GM23338 (cell line): ENCODE measurements around the gene GPR78. TPM values are rescaled to one million over a fixed set of nuclear protein-coding genes. Genes with fewer than 3 reads are reported as not detected.

Experiments
- ATAC-seq: fragments of 200-7000 bp; cut with Tn5 transposase; 3 replicates; pipeline ENCODE4 v1.9.1; 2020
- DNase-seq: peaks from one replicate; pipeline ENCODE4 v3.0.0-alpha.2; 2015; ENCODE audit warnings: low spot score
- H2AFZ ChIP-seq: fragments of 200-600 bp; sonication (generic); 2 replicates; pipeline ENCODE4 v1.8.0; 2016; ENCODE audit warnings: antibody characterized with exemption, mild to moderate bottlenecking, moderate library complexity
- H3F3A ChIP-seq: fragments of 200-600 bp; sonication (generic); replicated peaks from 2 replicates; pipeline ENCODE4 v1.8.0; 2017; ENCODE audit warnings: antibody characterized with exemption, mixed run types, low read depth
- H3K27ac ChIP-seq: fragments of 200-600 bp; sonication (generic); 2 replicates; pipeline ENCODE4 v1.6.1; 2016; ENCODE audit warnings: low read depth
- H3K27me3 ChIP-seq: fragments of 200-600 bp; sonication (generic); 2 replicates; pipeline ENCODE4 v1.8.0; 2016; ENCODE audit warnings: mild to moderate bottlenecking, mixed run types, moderate library complexity; ENCODE audit not compliant: insufficient read depth
- H3K36me3 ChIP-seq: fragments of 200-600 bp; sonication (generic); 2 replicates; pipeline ENCODE4 v1.8.0; 2016; ENCODE audit warnings: mild to moderate bottlenecking; ENCODE audit not compliant: insufficient read depth
- H3K4me1 ChIP-seq: fragments of 200-600 bp; sonication (generic); 2 replicates; pipeline ENCODE4 v1.8.0; 2016; ENCODE audit warnings: mild to moderate bottlenecking, moderate library complexity; ENCODE audit not compliant: insufficient read depth
- H3K4me2 ChIP-seq: fragments of 200-600 bp; sonication (generic); 2 replicates; pipeline ENCODE4 v1.7.1; 2017; ENCODE audit warnings: mixed run types
- H3K4me3 ChIP-seq: fragments of 200-600 bp; sonication (generic); 2 replicates; pipeline ENCODE4 v1.6.1; 2016; ENCODE audit warnings: mixed run types
- H3K79me2 ChIP-seq: fragments of 200-600 bp; sonication (generic); replicated peaks from 2 replicates; pipeline ENCODE4 v1.8.0; 2017; ENCODE audit warnings: mild to moderate bottlenecking; ENCODE audit not compliant: insufficient read depth
- H3K9me2 ChIP-seq: fragments of 200-600 bp; sonication (generic); 2 replicates; pipeline ENCODE4 v1.8.0; 2017; ENCODE audit not compliant: insufficient read depth
- H4K20me1 ChIP-seq: fragments of 200-600 bp; sonication (generic); replicated peaks from 2 replicates; pipeline ENCODE4 v1.8.0; 2017; ENCODE audit warnings: mild to moderate bottlenecking; ENCODE audit not compliant: insufficient read depth
- H3K27ac Mint-ChIP-seq: 2 replicates; pipeline ENCODE4 v1.8.0; 2020; ENCODE audit warnings: inconsistent platforms, mild to moderate bottlenecking, moderate library complexity, mixed read lengths
- H3K27me3 Mint-ChIP-seq: 3 replicates; pipeline ENCODE4 v1.8.0; 2022; ENCODE audit warnings: low read depth, mild to moderate bottlenecking, moderate library complexity, mixed read lengths, inconsistent platforms; ENCODE audit not compliant: insufficient read depth, poor library complexity
- H3K36me3 Mint-ChIP-seq: 3 replicates; pipeline ENCODE4 v1.8.0; 2021; ENCODE audit warnings: low read depth, mild to moderate bottlenecking, inconsistent platforms, moderate library complexity, mixed read lengths
- H3K4me1 Mint-ChIP-seq: 3 replicates; pipeline ENCODE4 v1.8.0; 2020; ENCODE audit warnings: mild to moderate bottlenecking, inconsistent platforms, mixed read lengths
- H3K4me3 Mint-ChIP-seq: 3 replicates; pipeline ENCODE4 v1.8.0; 2021; ENCODE audit warnings: moderate library complexity, mild to moderate bottlenecking, inconsistent platforms, mixed read lengths
- H3K9me3 Mint-ChIP-seq: 3 replicates; pipeline ENCODE4 v1.8.0; 2020; ENCODE audit warnings: moderate library complexity, mild to moderate bottlenecking, inconsistent platforms, mixed read lengths
- CREB1 ChIP-seq: fragments of 250-450 bp; sonication (Bioruptor Pico); IDR thresholded peaks from 2 replicates; pipeline ENCODE4 v1.5.0; 2020; ENCODE audit warnings: low read depth, mild to moderate bottlenecking, moderate library complexity
- EZH2 ChIP-seq: fragments of 200-600 bp; sonication (generic); IDR thresholded peaks from one replicate; pipeline ENCODE4 v1.8.0; 2017; ENCODE audit warnings: antibody characterized with exemption, mild to moderate bottlenecking, low read depth; ENCODE audit not compliant: unreplicated experiment
- JUNB ChIP-seq: IDR thresholded peaks from one replicate; pipeline ENCODE4 v1.6.1; 2016; ENCODE audit warnings: antibody characterized with exemption; ENCODE audit not compliant: unreplicated experiment
- NANOG ChIP-seq: IDR thresholded peaks from 2 replicates; pipeline ENCODE4 v1.6.1; 2016; ENCODE audit warnings: antibody characterized with exemption, borderline replicate concordance
- POLR2AphosphoS5 ChIP-seq: IDR thresholded peaks from 2 replicates; pipeline ENCODE4 v1.6.1; 2016; ENCODE audit warnings: antibody characterized with exemption, low read depth
- ZNF114 ChIP-seq: fragments of 250-450 bp; sonication (Bioruptor Pico); IDR thresholded peaks from 2 replicates; pipeline ENCODE4 v1.5.0; 2020; ENCODE audit warnings: mild to moderate bottlenecking, moderate library complexity
- polyA plus RNA-seq: library from polyadenylated mRNA; unstranded; fragments of >200 nt; fragmentation: Nextera tagmentation; extraction: Ambion mirVana; gene quantifications from 2 replicates; pipeline ENCODE4 v1.2.1, GENCODE V29; 2016
- total RNA-seq: library from RNA; depleted of rRNA; stranded (reverse); fragments of >200 nt; shearing (Covaris generic); gene quantifications from 2 replicates; pipeline ENCODE4 v1.2.3, GENCODE V29; 2014
- TF ChIP-seq, protein P1 (sequence below): IDR thresholded peaks from 2 replicates; pipeline ENCODE4 v1.6.1; 2016; ENCODE audit warnings: antibody characterized with exemption
- TF ChIP-seq, protein P2 (sequence below): IDR thresholded peaks from one replicate; pipeline ENCODE4 v1.6.1; 2018; ENCODE audit warnings: antibody characterized with exemption; ENCODE audit not compliant: unreplicated experiment
- TF ChIP-seq, protein P3 (sequence below), 2 experiments: fragments of 200-600 bp in 1 of 2; sonication (generic) in 1 of 2; conservative IDR thresholded peaks; 2 replicates each; pipeline versions ENCODE4 v1.5.1 to v1.6.1; 2016 to 2017; ENCODE audit warnings: antibody characterized with exemption in 2 of 2, low read depth in 2 of 2, mild to moderate bottlenecking in 2 of 2, moderate library complexity in 1 of 2

GPR78 gene
- total and polyA plus RNA-seq, 2 experiments from 2014 or later = 0.82 to 2.7 TPM

DNA sequence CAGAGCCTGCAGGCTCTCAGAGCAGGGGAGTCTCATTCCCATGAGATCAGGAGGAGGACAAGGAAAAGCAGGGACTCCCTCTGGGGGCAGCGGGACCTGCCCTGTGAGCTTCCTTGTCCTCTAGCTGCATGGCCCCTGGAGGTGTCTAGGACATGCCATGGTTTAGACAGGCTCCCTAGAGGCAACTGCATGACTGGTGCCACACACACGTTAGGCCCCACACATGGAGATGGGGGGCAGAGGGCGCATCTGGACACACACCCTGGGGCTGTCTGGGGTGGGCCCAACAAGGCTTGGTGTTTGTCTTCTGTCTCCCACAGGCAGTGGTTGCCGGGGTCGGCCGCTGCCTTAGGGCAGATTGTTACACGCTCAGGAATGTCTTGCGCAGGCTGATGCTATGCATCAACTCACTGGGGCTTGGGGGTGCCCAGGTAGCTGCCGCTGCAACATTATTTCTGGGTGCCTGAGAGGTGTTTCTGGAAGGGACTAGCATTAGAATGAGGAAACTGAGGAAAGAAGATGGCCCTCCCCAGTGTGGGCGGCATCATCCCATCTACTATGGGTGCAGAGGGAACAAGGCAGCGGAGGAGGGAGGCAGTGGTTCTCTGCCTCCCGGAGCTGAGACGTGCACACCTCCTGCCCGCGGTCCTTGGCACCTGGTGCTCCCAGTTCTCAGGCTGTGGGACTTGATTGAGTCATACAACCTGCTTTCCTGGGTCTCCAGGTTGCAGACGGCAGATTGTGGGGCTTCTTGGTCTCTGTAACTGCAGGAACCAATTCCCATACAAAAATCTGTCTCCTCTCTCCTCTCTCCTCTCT, 32.1 kb upstream of the GPR78 start (continued):
- TF ChIP-seq, protein P1, sequence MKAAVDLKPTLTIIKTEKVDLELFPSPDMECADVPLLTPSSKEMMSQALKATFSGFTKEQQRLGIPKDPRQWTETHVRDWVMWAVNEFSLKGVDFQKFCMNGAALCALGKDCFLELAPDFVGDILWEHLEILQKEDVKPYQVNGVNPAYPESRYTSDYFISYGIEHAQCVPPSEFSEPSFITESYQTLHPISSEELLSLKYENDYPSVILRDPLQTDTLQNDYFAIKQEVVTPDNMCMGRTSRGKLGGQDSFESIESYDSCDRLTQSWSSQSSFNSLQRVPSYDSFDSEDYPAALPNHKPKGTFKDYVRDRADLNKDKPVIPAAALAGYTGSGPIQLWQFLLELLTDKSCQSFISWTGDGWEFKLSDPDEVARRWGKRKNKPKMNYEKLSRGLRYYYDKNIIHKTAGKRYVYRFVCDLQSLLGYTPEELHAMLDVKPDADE = no peak
- TF ChIP-seq POLR2AphosphoS5 = no peak
- TF ChIP-seq JUNB = no peak
- TF ChIP-seq CREB1 (CRISPR knock-in tag) = no peak
- TF ChIP-seq, protein P2, sequence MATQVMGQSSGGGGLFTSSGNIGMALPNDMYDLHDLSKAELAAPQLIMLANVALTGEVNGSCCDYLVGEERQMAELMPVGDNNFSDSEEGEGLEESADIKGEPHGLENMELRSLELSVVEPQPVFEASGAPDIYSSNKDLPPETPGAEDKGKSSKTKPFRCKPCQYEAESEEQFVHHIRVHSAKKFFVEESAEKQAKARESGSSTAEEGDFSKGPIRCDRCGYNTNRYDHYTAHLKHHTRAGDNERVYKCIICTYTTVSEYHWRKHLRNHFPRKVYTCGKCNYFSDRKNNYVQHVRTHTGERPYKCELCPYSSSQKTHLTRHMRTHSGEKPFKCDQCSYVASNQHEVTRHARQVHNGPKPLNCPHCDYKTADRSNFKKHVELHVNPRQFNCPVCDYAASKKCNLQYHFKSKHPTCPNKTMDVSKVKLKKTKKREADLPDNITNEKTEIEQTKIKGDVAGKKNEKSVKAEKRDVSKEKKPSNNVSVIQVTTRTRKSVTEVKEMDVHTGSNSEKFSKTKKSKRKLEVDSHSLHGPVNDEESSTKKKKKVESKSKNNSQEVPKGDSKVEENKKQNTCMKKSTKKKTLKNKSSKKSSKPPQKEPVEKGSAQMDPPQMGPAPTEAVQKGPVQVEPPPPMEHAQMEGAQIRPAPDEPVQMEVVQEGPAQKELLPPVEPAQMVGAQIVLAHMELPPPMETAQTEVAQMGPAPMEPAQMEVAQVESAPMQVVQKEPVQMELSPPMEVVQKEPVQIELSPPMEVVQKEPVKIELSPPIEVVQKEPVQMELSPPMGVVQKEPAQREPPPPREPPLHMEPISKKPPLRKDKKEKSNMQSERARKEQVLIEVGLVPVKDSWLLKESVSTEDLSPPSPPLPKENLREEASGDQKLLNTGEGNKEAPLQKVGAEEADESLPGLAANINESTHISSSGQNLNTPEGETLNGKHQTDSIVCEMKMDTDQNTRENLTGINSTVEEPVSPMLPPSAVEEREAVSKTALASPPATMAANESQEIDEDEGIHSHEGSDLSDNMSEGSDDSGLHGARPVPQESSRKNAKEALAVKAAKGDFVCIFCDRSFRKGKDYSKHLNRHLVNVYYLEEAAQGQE = no peak
- TF ChIP-seq NANOG = no peak

DNA sequence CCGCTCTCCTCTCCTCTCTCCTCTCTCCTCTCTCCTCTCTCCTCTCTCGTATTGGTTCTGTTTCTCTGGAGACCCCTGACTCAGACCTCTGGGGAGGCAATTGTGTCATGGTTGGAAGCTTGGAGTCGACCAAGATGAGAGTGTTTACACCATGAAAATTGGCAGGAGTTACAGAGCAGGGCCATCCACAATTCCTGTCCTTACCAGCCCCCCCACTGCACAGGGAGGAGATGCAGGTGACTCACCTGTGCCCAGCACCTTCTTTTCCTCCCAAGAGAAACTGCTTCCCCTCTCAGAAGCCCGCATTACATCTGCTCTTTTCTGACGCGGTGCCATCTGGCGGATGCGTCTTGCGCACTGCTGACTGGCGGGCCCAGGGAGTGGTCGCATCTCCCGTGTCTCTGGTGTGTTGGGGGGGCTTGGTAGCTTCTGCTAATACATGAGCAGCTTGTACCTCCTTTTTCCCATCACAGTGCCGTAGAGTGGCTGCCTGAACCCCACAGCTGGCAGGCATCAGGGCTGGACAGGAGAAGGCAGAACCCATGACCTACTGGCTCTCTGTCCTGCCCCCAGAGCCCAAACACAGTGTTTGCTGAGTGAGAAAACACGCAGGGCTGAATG, 31.4 kb upstream of the GPR78 start:
- H3K4me3 ChIP-seq = no peak overlapping the region
- peaks cover 16% of the 10 kb centered on the region for H3K27me3 Mint-ChIP-seq
- H3K36me3 ChIP-seq = no peaks in the 10 kb centered on the region; the same call in 1 of the 2 replicates
- no peaks in the 10 kb centered on the region; the same call in 2 of the 3 replicates for H3K9me3 Mint-ChIP-seq
- no peak overlapping the region for H3K27ac ChIP-seq
- no peaks in the 10 kb centered on the region for H3K9me2 ChIP-seq
- no peak overlapping the region for H2AFZ ChIP-seq
- H3K36me3 Mint-ChIP-seq = no peaks in the 10 kb centered on the region
- H3K4me1 ChIP-seq = peaks cover 9% of the 10 kb centered on the region
- no peak for ATAC-seq
- no peaks in the 10 kb centered on the region for H3F3A ChIP-seq
- no peak overlapping the region for H3K4me3 Mint-ChIP-seq
- H3K27ac Mint-ChIP-seq = no peak overlapping the region
- DNase-seq = no peak
- H3K4me2 ChIP-seq = no peak overlapping the region
- no peaks in the 10 kb centered on the region for H3K79me2 ChIP-seq
- no peak for TF ChIP-seq ZNF114 (CRISPR knock-in tag)
- no peak for TF ChIP-seq EZH2
- no peak for TF ChIP-seq CREB1 (CRISPR knock-in tag)
- TF ChIP-seq POLR2AphosphoS5 = no peak
- no peak for TF ChIP-seq JUNB
- TF ChIP-seq, protein P3, sequence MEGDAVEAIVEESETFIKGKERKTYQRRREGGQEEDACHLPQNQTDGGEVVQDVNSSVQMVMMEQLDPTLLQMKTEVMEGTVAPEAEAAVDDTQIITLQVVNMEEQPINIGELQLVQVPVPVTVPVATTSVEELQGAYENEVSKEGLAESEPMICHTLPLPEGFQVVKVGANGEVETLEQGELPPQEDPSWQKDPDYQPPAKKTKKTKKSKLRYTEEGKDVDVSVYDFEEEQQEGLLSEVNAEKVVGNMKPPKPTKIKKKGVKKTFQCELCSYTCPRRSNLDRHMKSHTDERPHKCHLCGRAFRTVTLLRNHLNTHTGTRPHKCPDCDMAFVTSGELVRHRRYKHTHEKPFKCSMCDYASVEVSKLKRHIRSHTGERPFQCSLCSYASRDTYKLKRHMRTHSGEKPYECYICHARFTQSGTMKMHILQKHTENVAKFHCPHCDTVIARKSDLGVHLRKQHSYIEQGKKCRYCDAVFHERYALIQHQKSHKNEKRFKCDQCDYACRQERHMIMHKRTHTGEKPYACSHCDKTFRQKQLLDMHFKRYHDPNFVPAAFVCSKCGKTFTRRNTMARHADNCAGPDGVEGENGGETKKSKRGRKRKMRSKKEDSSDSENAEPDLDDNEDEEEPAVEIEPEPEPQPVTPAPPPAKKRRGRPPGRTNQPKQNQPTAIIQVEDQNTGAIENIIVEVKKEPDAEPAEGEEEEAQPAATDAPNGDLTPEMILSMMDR (conservative IDR thresholded peaks at IDR 0.05; ENCODE audit: low read depth in 2 of 2) = no peak
- H4K20me1 ChIP-seq = no peaks in the 10 kb centered on the region
- H3K4me1 Mint-ChIP-seq = peaks cover 19% of the 10 kb centered on the region
- no peaks in the 10 kb centered on the region for H3K27me3 ChIP-seq
